Measurements from ENCODE around the gene KCNK10. TPM values are rescaled to one million over a fixed set of nuclear protein-coding genes. Genes with fewer than 3 reads are reported as not detected.

Gene KCNK10
- total RNA-seq, 1 donor from 2014 or later = not detected

GRCh38 chr14:88322504-88323085, 474 bp downstream of the KCNK10 start:
- DNase-seq (ENCODE audit: extremely low read depth, low read depth, low spot score) = no peak

DNA sequence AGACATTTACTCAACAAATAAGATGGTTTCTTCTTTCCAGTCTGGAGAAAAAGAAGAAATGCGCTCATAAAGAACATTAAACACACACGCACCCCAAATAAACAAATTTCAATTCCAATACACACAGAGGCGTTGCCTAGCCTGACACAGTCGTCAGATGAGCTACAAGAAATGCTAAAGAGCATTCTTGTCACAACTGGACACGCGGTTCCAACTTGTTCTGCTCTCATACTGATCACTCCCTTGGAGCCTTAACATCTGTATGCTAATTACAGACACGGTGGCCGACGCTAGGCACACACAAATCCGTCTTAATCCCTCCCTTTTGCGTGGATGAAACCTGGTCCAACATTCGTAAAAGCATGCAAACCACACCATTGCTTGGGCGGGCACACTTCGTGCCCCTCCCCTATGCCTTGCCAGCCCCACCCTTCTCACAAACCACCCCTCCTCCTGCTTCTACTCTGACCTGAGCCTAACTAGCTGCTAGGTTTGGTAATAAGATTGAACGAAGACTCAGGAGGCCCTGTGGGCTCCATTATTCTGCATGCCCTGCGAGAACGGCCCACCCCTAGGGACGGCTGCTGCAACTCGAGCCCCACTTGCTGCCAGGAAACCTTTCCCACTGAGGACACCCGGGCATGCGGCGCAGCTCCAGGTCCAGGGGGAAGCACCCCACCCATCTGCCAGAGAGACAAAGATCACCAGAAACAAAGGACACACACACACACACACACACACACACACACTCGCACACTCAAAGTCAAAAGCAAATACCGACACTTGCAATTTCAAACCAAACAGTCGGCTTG, 1.2 kb downstream of the KCNK10 start:
- DNase-seq (ENCODE audit: extremely low read depth, low read depth, low spot score) = no peak

- DNase-seq (ENCODE audit: extremely low read depth, low read depth, low spot score) = no peak
Measured at GRCh38 chr14:88318406-88318805, 4.7 kb downstream of the KCNK10 start.

DNA sequence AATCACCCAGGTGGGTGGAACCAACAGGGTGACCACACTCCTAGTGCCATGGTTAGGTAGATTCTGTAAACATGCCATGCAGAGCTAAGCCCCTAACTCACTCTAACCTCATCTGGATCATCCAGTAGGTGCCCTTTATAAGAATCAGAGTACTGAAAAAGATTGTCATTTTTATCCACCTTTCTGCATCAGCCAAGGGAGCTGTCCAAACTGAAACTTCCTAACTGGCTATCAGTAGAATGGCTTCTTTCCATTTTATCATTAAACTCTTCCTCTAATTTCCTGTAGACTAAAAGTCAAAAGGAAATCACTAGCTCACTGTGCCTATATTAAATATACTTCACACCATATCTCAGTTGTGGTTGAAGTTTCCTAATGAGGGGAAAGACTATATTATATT, 6.5 kb downstream of the KCNK10 start:
- DNase-seq (ENCODE audit: extremely low read depth, low read depth, low spot score) = no peak

DNA sequence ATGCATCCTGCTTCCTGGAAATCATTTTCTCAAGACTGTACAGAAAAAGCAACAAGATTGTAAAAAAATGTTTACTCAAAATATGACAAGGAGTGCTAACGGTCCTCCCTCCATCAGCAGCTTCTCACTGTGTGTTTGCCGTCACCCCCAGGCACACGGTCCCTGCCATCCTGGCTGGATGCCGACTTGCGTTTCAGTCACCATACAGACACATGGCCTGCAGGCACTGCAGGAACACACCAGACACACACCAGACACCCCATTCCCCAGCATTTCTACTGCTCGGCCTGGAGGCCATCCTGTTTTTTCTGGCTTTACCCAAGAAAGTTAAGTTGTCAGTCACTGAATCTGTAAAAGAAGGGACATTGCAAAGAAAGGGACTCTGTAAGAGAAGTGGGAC, 10.8 kb downstream of the KCNK10 start:
- no peak for DNase-seq (ENCODE audit: extremely low read depth, low read depth, low spot score)

GRCh38 chr14:88311780-88312179, 11.3 kb downstream of the KCNK10 start:
- DNase-seq (ENCODE audit: extremely low read depth, low read depth, low spot score) = no peak

DNA sequence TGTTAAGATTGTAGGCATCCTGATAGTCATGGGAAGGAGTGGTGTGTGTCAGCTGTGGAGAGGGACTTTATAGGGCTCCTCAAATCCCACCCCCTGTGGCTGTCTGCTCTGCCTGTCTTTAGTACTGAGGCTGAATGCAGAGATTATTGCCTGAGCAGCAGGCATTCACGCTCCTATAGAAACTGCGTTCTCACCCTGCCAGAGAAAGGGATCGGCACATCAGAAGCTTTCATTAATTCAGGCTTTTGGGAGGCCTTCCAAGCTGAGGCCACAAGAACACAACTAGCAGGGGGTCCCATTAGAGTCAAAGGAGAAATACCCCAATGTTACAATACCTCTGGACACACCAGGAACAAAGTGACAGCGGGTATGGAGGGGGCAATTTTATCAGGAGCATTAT, 12.6 kb downstream of the KCNK10 start:
- no peak for DNase-seq (ENCODE audit: extremely low read depth, low read depth, low spot score)

- no peak for DNase-seq (ENCODE audit: extremely low read depth, low read depth, low spot score)
Measured at GRCh38 chr14:88310021-88310420, 13.0 kb downstream of the KCNK10 start.

DNA sequence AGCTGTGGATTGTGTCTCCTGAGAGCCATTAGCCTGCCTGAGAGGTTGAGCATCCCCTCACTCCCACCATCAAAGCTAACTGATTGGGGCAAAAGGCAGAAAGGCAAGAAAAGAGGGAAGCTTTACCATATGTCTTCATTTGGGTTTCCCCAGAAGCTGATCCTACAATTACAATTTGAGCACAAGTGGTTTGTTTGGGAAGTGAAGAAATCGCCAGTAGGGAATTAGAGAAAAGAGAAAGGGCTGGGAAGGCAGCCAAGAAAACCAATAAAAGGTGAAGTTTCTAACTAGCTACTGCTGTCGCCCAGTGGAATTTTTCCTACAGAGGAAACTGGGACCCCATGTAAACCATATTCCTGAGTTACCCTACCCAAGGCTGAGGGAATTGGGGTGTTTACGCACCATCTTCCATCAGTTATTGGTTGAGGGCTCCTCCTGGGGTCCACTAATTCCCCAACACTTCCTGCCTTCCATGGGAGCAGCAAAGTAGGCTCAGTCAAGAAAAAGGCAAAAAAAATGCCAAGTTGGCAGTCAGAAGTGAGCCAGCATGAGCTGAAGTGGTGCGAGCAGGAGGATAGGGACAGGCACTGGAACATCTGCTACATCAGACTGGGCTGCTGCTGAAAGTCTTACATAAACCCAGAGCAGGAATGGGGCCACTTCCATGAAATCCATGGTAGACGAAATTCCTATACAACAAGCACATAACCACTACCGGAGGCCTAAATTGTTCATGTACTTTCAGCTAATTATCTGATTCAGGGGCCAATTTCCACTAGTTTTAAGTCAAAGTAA, 17.3 kb downstream of the KCNK10 start:
- DNase-seq (ENCODE audit: extremely low read depth, low read depth, low spot score) = no peak

- DNase-seq (ENCODE audit: extremely low read depth, low read depth, low spot score) = no peak
Measured at GRCh38 chr14:88303041-88303440, 20.0 kb downstream of the KCNK10 start.

- DNase-seq (ENCODE audit: extremely low read depth, low read depth, low spot score) = no peak
Measured at GRCh38 chr14:88301381-88301780, 21.7 kb downstream of the KCNK10 start.

- DNase-seq (ENCODE audit: extremely low read depth, low read depth, low spot score) = no peak
Measured at GRCh38 chr14:88300817-88301216, 22.3 kb downstream of the KCNK10 start.

GRCh38 chr14:88299865-88300530, 23.1 kb downstream of the KCNK10 start:
- no peak for DNase-seq (ENCODE audit: extremely low read depth, low read depth, low spot score)

DNA sequence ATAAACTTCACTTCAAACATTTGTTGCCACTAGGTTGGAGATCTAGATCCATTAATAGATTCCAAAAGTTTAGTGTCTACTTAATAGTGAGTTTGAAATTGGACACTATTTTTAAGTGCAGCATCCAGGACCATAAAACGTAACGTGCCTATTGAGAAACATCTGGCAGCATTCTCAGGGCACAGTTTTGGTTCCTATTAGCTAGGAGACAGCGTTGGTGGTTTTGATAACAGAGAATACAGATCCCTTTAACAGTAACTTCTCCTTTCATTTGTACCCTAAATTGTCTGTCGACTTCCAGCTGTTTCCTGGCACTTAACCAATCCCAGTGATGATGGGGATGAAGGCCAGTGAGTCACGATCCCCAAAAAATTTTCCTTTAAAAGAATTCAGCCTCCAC, 25.8 kb downstream of the KCNK10 start:
- DNase-seq (ENCODE audit: extremely low read depth, low read depth, low spot score) = no peak

DNA sequence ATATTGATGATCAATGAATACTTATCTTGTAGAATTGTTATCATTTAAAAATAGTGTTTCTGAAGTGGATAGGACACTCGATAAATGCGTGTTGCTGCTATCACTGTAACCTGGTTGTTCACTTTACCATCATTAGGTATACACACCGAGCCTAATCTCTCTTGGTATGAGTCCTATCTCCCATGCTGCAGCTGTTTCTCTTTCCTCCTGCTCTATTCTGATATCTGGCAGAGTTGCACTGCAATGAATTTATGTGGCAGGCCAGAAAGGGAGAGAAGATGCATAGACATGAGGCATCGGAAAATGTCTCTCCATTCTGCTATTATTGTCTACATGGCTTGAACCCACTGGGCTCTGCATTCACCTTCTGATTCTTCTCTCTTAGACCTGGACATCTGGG, 26.7 kb downstream of the KCNK10 start:
- DNase-seq (ENCODE audit: extremely low read depth, low read depth, low spot score) = no peak

DNA sequence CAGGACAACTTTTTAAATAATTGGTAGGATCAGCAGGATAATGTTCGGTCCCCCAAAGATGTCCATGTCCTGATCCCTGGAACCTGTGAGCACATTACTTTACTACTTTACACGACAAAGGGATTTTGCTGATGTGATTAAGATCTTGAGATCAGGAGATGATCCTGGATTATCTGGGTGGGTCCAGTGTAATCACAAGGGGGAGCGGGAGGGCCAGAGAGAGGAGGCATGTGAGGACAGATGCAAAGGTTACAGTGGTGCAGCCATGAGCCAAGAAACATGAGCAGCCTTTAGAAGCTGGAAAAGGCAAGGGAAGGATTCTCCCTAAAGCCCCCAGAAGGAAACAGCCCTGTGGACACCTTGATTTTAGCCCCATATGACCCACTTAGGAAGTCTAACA, 33.1 kb downstream of the KCNK10 start:
- DNase-seq (ENCODE audit: extremely low read depth, low read depth, low spot score) = no peak

- DNase-seq (ENCODE audit: extremely low read depth, low read depth, low spot score) = no peak
Measured at GRCh38 chr14:88289234-88289633, 33.8 kb downstream of the KCNK10 start.

GRCh38 chr14:88286309-88286708, 36.8 kb downstream of the KCNK10 start:
- no peak for DNase-seq (ENCODE audit: extremely low read depth, low read depth, low spot score)

DNA sequence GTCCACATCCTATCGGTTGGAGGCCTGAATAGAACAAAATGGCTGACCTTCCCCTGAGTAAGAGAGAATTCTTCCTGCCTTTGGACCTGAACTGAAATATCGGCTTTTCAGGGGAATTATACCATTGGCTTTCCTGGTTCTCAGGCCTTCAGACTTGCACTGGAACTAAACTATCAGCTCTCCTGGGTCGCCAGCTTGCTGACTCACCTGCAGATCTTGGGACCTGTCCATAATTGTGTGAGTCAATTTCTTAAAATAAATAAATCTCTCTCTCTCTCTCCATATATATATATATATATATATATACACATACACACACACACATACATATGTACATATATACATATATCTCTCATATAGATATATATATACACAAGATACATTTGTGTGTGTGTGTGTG, 41.6 kb downstream of the KCNK10 start:
- DNase-seq (ENCODE audit: extremely low read depth, low read depth, low spot score) = no peak

GRCh38 chr14:88276923-88277596, 46.0 kb downstream of the KCNK10 start:
- no peak for DNase-seq (ENCODE audit: extremely low read depth, low read depth, low spot score)
